Measurements from ENCODE around the gene AJAP1.

The AJAP1 gene

DNA sequence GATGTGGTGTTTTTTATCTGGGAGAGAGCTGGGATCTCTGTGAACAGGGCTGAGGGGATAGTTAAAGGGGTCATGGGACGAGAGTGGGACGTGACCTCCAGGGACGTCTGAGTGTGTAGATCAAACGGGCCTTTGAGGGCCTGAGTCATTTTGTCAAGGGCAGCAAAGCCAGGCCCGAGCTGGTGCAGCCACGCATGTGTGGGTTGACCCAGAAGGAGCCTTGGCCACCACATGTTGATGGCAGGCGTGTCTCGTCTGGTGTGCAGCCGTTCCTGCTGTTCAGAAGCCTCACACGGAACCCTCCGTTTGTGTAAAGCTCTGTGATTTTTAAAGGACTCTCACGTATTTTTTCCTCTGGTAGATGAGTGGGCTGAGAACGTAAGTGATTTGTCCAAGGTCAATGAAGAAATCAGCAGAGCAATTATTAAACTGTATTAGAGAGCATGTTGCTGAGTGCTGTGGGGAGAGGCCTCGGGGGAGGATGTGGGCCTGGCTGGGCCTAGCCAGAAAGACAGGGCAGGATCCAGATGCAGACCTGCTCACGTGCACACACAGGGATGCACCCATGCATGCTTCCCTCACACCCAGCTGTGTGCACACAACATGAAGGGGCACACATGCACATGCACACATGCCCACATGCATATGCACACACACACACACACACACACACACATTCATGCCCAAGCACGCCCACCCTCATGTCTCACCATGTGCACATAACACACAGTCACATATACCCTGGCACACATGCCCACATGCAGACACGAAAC, 89.8 kb downstream of the AJAP1 start:
- DNase-seq: no peak

DNA sequence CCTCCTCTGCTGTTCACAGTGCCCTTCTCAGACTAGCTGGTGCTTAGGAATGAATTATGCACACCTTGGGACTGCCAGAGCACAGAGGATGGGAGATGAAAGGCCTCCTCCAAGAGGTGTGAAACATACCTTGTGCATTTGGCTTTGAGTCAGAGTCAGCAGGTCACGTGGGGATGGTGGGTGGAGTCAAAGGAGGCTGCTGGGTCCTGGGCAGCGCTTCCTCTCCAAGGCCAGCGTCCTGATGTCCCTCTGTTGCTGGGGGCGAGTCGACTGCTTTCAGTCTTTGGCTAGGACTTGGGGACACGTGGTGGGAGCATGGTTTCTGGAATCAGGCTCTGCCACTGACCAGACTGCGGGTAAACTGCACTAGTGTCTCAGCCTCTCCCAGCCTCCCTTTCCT, 91.2 kb downstream of the AJAP1 start:
- no peak for DNase-seq

DNA sequence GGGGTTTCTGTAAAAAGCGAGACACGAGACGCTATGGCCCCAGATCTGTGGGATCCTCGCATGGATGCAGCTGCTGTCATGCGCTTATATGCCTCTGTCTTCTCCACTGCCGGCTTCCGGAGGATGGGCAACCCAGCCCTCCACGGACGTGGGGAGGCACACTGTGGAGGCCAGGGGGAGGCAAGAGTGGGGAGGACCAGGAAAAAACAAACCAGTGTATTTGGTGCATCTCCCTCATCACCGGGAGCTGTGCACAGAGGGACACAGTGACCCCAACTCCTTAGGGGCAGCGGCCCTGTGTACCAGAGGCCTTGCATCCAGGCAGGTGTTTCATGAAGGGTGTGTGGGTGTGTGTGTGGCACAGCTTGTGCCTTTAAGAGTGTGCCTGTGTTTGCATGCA, 95.0 kb downstream of the AJAP1 start:
- no peak for DNase-seq

DNA sequence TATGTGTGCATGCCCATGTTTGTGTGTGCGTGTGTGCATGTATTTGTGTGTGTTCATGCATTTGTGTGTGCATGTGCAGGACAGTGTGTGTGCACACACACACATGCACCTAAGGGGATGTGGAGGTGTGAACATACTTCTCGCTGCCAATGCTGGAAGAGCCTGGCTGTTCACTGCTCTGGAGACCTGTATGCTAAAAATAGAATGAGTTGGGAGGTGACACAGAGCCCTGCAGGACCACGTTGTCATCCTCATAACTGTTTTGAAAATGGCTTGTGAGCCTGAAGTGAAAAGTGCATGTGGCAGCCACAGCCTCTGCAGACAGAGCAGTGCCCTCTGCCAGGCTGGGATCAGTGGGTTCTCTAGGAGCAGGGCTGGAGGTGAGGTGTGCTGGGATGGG, 95.8 kb downstream of the AJAP1 start:
- DNase-seq: no peak

DNA sequence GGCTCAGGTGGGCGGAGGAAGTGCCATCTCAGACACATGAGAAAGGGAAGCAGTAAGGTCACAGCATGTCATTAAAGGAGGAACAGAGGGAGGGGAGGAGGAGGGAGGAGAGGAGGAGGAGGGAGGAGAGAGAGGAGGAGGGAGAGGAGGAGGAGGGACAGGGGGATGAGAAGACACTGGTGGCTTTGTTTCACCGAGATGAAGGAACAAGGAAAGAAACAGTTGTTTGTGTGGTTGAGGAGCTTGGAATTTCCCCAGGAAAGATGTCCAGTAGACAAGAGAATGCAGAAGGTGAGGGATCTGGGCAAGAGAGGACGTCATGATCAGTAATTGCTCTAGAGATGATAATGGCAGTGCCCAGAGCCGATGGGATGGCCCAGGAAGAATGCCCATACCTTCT, 97.7 kb downstream of the AJAP1 start:
- no peak for DNase-seq

DNA sequence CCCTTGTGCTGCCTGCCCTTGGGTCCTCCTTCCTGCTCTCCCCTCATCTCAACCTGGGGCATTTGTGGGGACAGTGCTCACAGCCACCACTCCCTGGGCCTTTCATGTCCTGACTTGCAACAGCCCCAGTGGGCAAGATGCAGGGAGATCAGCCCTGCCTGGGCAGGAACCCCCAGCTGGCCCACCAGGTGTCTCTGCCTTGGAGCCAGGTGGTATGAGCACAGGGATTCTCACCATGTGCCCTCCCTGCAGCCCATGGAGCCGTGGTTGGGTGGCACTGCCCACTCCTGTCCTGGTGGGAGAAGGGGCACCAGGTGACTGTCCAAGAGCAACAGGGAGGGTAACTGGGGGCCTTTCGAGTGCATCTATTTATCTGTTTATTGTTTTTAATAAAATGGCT, 100.4 kb downstream of the AJAP1 start:
- DNase-seq: no peak

DNA sequence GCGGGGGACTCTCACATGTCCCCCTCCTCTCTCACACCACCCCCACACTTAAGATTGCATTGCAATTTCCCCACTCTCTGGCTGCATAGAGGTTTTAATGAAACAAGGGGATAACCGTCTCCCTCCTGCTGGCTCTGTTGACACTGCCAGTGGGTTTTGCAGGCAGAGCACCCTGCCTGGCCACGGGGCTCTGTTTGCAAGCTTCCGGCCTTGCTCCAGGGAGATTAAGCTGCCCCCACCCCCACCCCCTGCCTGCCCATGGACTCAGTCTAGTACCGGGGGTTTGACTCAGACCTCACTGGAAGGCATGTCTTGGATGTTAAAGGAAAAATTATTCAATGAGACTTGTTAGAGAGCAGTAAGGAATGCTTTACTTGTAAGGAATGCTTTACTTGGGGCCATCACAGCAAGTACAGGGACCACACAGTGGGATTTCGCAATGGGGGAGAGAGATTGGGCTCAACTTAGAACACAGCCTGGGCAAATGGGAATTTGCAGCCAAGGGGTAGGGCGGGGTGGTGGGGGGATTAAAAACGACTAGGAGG, 101.0 kb downstream of the AJAP1 start:
- no peak for DNase-seq

DNA sequence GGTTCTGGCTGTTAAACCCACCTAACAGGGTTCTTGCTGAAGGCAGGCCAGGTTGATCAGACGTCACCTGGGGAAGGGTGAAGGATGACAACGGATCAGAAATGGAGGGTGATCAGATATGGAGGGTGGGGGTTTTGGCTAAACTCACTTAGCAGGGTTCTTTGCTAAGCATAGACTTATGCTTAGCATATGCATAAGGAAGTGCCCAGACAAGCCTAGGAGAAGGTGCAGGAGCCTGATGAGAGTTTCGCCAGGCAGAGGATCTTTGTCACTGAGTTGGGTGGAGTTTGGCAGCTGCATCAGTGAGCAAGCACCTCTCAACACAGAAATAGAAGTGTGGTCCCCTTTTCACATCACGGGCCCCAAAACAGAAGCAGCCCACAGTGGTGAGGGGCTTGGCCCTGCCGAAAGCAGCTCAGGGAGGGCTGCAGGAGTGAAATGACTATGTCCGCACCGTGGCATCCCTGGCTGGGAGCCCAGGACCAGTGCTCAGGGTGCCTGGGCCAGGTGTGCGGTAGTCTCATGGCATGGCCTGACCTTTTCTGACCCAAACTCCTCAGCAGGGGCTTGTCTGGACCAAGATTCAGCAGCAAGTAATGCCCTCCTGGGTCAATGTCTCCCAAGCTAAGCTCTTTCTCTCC, 101.6 kb downstream of the AJAP1 start:
- DNase-seq: no peak

DNA sequence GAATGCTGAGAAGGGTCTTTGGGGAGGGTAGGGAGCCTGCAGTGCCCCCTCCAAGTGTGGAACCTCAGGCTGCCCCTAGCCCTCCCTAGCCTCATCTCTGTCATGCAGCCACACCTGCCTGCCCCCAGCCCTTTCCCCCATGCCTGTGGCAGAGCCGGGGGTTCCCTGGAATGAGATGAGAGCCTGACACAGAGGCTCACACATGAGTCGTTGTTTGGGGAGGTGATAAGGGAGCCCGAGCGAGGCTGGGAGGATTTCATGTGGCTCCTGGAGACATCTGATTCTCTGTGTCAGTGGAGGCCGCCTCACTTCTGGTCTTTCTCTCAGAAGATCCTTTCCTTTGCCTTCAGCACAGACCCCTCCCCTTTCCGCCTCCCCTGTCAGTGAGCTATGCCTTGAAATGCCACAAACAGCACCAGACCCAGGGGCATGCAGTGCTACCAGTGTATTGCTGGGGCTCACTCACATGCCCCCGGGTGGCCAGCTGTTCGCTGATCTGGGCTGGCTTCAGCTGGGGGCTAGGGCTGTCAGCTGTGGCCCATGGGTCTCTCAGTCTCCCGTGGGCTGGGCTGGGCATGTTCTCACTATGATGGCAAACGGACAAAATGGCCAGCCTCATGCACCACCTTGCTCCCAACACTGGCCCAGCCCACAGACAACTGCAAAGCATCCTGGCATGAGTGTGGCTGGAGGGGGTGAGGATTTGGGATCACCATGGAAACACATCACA, 102.6 kb downstream of the AJAP1 start:
- DNase-seq: no peak

DNA sequence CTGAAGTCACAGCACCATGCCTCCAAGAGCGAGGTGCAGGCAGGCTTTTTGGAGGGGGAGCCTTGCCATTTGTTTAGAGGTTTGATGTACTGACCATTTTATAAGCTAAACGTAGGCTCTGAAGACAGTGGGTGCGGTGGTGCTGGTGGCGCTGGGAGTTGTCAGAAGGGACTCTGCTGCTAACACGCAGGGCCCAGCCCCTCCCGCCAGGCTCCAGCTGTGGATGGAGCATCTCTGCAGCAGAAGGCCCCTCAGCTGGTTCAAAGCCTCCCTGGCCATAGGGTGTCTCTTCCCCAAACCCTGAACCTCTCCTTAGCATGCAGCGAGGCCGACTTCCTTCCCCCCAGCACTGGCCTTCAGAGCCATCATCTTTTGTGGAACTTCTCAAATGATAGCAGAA, 105.3 kb downstream of the AJAP1 start:
- no peak for DNase-seq

DNA sequence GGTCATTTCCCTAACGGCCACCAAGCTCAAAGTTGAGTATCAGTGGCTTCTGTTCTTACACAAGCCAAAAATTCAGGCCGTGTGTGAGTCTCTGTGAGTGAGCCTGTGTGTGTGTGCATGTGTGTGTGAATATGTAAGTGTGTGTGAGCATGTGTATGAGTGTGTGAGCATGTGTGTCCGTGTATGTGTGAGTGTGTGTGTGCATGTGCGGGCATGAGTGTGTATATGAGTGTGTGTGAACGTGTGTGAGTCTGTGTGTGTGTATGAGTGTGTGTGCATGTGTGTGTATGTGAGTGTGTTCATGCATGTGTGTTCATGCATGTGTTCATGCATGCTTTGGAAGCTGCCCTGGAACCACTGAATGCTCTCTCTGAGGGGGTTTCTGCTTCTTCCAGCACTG, 105.7 kb downstream of the AJAP1 start:
- DNase-seq: no peak

DNA sequence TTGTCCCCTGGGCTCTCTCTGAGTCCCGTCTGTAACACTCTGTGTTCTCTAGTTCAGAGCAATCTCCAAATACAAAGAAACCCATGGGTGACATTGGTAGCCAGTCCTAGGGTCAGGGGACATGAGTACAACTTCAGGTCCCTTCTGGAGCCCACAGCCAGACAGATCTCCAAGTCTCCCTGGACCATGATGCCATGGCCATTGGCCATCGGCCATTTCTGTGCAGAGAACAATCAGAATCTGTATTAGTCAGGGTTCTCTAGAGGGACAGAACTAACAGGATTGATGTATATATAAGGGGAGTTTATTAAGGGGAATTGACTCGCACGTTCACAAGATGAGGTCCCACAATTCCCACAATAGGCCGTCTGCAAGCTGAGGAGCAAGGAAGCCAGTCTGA, 106.9 kb downstream of the AJAP1 start:
- DNase-seq: no peak

DNA sequence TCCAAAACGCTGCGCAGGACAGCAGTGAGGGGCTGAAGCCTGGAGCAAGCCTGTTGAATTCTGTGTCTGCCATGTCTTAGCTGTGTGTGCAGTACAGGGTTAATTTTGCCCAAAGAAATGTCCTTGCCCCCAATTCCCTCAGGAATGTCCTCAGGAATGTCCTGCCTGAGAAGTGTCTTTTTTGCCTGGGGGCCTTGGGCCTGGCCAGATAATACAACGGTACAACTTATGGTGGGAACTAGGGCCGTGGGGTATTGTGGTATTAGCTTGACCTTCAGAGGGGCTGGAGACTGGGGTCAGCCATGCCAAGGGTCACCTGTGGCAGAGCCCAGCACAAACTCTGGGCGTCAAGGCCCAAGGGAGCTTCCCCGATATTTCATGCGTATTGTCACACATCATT, 107.7 kb downstream of the AJAP1 start:
- no peak for DNase-seq

DNA sequence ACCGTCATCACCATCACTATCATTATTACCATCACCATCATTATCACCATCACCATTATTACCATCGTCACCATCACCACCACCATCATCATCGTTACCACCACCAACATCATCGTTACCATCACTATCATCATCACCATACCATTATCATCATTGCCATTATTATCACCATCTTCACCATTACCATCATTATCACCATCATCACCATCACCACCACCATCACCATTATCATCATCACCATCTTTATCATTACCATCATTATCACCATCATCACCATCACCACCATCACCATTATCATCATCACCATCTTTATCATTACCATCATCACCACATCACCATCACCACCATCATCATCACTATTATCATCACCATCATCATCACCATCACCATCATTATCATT, 112.9 kb downstream of the AJAP1 start:
- no peak for DNase-seq

DNA sequence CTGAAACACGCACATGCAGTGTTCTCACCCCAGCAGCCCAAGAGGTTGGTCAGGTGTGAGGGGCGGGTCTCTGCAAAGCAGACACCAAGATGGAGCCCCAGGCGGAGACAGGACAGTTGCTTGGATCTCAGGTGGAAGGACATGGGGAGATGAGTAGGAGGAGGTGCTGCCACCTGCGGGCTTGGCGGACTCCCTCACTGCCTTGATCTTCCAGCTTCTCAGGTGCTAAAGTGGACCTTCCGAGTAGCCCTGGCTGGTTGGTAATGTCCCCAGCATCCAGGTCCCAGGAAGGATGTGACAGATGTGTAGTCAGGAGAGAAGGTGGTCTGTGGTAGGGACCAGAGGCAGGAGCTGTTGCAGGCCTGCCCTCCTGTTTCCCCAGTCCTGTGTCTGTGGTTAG, 114.1 kb downstream of the AJAP1 start:
- peak; percentile 39 for DNase-seq

DNA sequence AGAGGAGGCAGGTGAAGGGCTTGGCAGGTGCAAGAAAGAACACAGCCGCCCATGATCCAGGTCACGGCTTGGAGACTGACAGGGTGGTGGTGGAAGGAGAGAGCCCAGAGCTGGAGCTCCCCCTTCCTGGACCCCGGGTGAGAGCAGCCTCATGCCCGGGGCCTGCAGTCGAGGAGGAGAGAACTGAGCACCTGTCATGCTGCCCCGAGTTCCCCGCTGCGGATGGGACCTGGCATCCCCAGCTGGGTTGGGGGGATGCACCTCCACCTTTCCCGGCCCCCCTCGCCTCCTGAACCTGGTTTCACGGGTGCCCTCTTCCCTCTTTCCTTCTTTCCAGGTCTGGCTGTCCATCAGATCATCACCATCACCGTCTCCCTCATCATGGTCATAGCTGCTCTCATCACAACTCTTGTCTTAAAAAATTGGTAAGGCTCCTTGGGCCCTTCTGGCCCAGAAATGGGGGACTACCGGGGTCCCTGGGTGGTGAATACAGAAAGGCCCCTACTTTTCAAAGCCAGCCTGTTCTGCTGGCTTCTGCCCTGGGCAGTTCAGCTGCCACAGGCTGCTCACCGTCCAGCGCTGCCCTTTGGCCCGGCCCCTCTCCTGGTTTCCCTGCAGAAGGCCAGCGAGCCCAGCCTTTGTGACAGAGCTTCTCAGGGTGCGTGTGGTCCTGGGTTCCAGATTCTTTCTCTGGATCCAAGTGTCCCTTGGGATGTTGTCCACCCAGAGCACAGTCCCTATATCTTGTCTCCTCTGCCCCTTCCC, 115.3 kb downstream of the AJAP1 start:
- no peak for DNase-seq

DNA sequence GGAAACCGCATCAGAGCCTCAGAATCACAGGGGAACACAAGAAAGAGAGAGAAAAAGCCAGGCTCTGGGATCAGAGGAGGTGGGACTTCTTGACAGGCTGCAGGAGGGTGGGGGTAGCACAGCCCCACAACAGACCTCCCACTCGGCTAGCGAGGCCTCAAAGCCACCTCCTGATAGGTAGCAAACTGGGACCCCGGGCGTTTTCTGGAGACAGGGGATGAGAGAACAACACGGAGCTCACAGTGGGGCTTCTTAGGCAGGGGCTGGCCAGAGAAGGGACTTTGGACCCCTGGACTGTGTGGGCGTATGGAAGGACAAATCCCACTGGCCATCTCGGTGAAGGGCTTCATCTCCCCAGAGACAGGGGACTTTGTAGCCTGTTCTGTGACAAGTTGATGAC, 116.3 kb downstream of the AJAP1 start:
- DNase-seq: no peak

DNA sequence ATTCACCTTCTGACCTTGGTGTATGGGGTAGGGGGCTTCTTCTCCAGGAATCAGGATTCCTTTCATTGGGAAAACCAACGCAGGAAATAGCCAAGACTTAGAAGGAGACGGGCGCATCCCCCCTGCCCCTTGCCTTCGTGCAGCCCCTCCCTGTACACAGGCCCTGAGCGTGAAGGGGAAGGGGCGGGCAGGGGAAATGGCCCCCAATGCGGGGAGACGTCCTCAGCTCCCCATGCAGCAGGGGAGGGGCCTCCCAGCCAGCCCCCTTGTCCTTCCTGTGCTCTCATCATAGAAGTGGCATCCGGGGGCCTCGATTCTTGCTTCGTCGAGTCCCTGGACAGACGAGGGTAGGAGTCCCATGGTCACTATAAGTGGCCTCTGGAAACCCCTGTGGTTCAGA, 116.9 kb downstream of the AJAP1 start:
- no peak for DNase-seq

DNA sequence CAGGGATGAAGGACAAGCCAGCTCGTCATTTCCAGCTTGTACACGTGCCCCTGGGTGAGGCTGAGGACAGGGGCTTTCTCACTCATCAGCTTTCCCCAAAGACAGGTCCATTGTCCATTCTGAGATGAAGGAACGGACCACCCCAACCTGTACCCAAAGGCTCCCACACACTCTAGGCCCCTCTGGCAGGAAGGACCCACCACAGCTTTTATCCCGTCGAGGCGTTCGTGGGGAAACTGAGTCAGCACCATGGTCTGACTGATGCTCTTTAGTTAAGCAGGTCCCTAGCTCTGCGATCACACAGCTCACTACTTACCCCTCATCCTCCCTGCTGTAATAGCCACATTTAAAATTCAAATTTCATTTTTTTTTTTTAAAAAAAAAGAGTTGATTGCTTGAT, 117.3 kb downstream of the AJAP1 start:
- DNase-seq: no peak

DNA sequence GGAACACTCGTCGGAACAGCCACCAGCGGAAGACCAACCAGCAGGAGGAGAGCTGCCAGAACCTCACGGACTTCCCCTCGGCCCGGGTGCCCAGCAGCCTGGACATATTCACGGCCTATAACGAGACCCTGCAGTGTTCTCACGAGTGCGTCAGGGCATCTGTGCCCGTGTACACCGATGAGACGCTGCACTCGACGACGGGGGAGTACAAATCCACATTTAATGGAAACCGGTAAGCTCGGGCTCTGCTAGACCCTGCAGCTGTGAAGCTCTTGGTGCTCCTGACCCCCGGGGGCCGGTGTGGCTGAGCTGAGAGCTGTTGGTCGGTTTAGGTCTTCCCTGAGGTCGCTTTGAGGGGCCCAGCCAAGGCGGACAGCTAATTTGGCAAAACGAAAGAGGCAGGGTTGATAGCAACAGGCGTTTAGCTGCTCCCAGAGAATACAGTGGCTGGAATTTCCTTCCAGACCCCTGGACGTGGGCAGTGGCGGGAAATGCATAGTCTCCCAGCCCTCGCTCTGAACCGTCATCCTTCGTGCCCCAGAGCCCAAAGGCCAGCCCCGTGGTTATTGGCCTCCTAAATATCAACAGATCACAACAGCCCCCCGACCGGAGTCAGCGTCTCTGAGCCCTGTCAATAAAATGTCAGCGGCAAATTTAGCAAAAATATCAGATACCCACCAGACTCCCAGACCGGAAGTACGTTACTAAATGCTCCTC, 118.0 kb downstream of the AJAP1 start:
- DNase-seq: no peak

DNA sequence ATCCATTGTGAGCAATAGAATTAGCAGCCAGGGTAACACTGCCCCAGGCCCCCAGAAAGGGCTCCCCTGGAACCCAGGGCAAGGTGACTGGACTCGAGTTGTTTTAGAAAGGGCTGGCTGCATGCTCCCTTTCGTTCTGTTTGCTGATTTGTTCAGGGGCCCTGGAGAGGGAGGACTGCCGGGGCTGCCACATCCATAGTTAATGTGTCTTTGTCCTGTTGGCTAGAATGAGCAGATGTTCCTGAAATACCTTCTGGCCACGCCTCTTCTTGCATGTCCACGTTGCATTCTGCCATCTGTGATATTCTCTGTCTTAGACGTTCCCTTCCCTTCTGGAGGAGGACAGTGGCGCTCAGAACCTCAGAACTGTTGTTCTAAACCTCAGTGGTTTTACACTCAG, 118.8 kb downstream of the AJAP1 start:
- peak; percentile 15 for DNase-seq

DNA sequence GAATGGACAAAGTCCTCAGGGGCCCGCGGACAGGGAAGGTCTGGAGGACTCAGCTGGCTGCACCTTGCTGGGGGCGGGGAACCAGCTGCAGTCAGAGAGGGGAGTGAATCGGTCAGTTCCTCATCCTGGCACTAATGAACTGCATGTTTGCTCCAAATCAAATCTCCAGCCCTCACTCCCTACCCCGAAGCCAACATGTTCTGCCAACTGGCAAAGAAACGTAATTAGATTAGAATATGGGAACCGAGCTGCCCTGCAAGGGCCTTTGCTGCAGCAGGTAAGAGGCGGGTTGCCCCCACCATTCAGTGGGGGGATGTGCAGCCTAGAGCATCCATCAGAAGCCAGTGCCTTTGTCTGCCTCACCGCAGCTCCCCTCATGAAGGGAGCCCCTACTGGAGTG, 121.1 kb downstream of the AJAP1 start:
- DNase-seq: no peak

DNA sequence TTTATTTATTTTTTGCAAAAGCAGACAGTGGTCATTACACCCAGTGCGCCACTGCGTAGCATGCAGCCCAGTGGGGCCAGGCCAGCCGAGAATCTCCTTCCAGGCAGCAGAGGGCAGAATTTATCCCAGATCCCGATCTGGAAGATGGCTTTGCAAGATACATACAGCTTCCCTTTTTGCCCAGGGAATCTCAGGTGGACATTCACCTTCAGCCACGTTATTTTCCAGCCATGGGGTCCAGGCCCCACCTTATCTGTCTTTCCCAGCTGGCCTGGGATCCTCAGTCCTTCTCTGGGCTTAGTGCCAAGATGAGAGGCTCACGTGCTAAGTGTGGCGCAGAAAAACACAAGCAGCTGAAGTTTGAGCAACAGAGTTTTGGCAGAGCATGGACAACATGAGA, 123.6 kb downstream of the AJAP1 start:
- DNase-seq: peak; percentile 35
